Mucosa of rectum (tissue), 2 donors: Measurements from ENCODE around the gene KCNIP4.

Source experiments
- H3K27ac ChIP-seq, 2 donors: one replicate each; pipeline ENCODE4 v1.7.0; 2013; ENCODE audit warnings: inconsistent platforms in 2 of 2, low read depth in 2 of 2, low read length in 2 of 2
- H3K27me3 ChIP-seq, 2 donors: one replicate each; pipeline ENCODE4 v1.7.0; 2013; ENCODE audit warnings: low read length in 2 of 2; ENCODE audit not compliant: control insufficient read depth in 2 of 2, insufficient read depth in 2 of 2
- H3K36me3 ChIP-seq, 2 donors: one replicate each; pipeline ENCODE4 v1.7.0; 2013; ENCODE audit warnings: low read length in 2 of 2; ENCODE audit not compliant: control insufficient read depth in 2 of 2, insufficient read depth in 2 of 2
- H3K4me1 ChIP-seq, 2 donors: one replicate each; pipeline ENCODE4 v1.7.0; 2013; ENCODE audit warnings: low read length in 2 of 2, mild to moderate bottlenecking in 1 of 2; ENCODE audit not compliant: control insufficient read depth in 2 of 2, insufficient read depth in 2 of 2
- H3K4me3 ChIP-seq, 2 donors: one replicate each; pipeline ENCODE4 v1.7.0; 2013; ENCODE audit warnings: low read length in 2 of 2
- H3K9ac ChIP-seq, 2 donors: one replicate each; pipeline ENCODE4 v1.7.0; 2013; ENCODE audit warnings: low read length in 2 of 2, low read depth in 1 of 2, mild to moderate bottlenecking in 1 of 2
- H3K9me3 ChIP-seq, 2 donors: one replicate each; pipeline ENCODE4 v1.7.0; 2013; ENCODE audit warnings: low read length in 2 of 2; ENCODE audit not compliant: control insufficient read depth in 2 of 2
- donor health status: healthy.
- donor health status: Normal muscosa, but diverticular disease.

KCNIP4 gene

GRCh38 chr4:21964762-21965319 lies 16.3 kb upstream of the KCNIP4 start:
- H3K9me3 ChIP-seq = no peaks in the 10 kb centered on the region
- no peak overlapping the region for H3K27ac ChIP-seq
- no peaks in the 10 kb centered on the region for H3K27me3 ChIP-seq

GRCh38 chr4:21962691-21963090 lies 14.1 kb upstream of the KCNIP4 start:
- no peaks in the 10 kb centered on the region for H3K27me3 ChIP-seq
- H3K36me3 ChIP-seq = no peaks in the 10 kb centered on the region
- no peaks in the 10 kb centered on the region for H3K9me3 ChIP-seq
- H3K27ac ChIP-seq = no peak overlapping the region
- H3K4me1 ChIP-seq = no peaks in the 10 kb centered on the region
- no peak overlapping the region for H3K9ac ChIP-seq
- H3K4me3 ChIP-seq = no peak overlapping the region

More at GRCh38 chr4:21964762-21965319, 16.3 kb upstream of the KCNIP4 start:
- Histone ChIP-seq H3K9ac (no peak overlapping the region), H3K4me1 (no peaks in the 10 kb centered on the region), H3K36me3 (no peaks in the 10 kb centered on the region), H3K4me3 (no peak overlapping the region)

DNA sequence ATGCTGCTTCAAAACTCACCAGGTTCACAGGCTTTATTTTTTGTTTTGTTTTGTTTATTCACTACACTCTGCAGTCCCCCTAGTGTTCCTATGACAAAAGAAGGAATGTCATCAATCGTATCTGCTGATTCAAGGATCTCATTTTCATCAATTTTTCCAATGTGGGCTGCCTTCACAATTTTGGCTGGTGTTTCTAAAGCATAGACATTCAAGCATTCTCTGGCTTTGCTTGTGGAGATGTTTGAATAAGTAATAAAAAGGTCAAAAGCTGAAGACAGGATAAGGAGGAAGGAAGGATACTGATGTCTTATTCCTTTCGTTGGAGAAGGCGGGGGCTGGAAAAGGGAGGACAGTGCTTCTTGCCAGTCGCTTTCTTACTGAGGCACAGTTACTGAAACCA lies 12.2 kb upstream of the KCNIP4 start:
- H3K27ac ChIP-seq = no peak overlapping the region
- H3K4me3 ChIP-seq = no peak overlapping the region
- H3K4me1 ChIP-seq = no peaks in the 10 kb centered on the region
- no peaks in the 10 kb centered on the region for H3K9me3 ChIP-seq
- H3K27me3 ChIP-seq = no peaks in the 10 kb centered on the region
- no peak overlapping the region for H3K9ac ChIP-seq
- H3K36me3 ChIP-seq = no peaks in the 10 kb centered on the region

- Histone ChIP-seq H3K4me3 (no peak overlapping the region), H3K9me3 (no peaks in the 10 kb centered on the region), H3K36me3 (no peaks in the 10 kb centered on the region), H3K27me3 (no peaks in the 10 kb centered on the region), H3K4me1 (no peaks in the 10 kb centered on the region), H3K9ac (no peak overlapping the region), H3K27ac (no peak overlapping the region)
Measured at GRCh38 chr4:21954916-21955315, 6.3 kb upstream of the KCNIP4 start.

- Histone ChIP-seq H3K27me3 (peaks cover 0 to 5% of the 10 kb centered on the region in 2 donors), H3K4me1 (no peaks in the 10 kb centered on the region), H3K4me3 (no peak overlapping the region), H3K9me3 (no peaks in the 10 kb centered on the region), H3K36me3 (no peaks in the 10 kb centered on the region), H3K9ac (no peak overlapping the region), H3K27ac (no peak overlapping the region)
Measured at GRCh38 chr4:21953653-21954052, 5.1 kb upstream of the KCNIP4 start.

DNA sequence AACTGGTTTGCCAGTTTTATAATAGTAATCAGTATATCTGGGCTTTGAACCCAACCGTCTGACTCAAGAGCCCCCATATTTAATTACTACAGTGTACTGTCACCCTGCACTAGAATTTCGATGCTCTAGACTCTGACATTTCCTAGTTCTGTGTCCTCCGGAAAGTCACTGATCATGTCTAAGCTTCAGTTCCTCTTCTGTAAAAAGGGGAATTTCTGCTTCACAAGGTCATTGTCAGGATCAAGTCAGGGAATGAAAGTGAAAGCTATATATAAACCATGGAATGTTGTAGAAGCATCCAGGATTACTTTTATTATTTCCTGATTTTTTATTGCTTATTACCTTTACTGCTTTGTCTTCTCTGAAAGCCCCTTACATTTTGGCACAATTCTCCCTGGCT lies 4.0 kb upstream of the KCNIP4 start:
- H3K27ac ChIP-seq = no peak overlapping the region
- H3K9me3 ChIP-seq = no peaks in the 10 kb centered on the region
- H3K27me3 ChIP-seq = peaks cover 3 to 12% of the 10 kb centered on the region in 2 donors
- no peak overlapping the region for H3K9ac ChIP-seq
- no peak overlapping the region for H3K4me3 ChIP-seq
- H3K4me1 ChIP-seq = no peaks in the 10 kb centered on the region
- no peaks in the 10 kb centered on the region for H3K36me3 ChIP-seq

GRCh38 chr4:21949073-21949457 lies 493 bp upstream of the KCNIP4 start:
- no peaks in the 10 kb centered on the region for H3K4me1 ChIP-seq
- H3K27ac ChIP-seq = no peak overlapping the region
- H3K9me3 ChIP-seq = no peaks in the 10 kb centered on the region
- peaks cover 5 to 17% of the 10 kb centered on the region in 2 donors for H3K27me3 ChIP-seq
- peak overlapping the region in 1 of 2 donors; percentile 45 for H3K4me3 ChIP-seq
- no peaks in the 10 kb centered on the region for H3K36me3 ChIP-seq
- no peak overlapping the region for H3K9ac ChIP-seq

GRCh38 chr4:21947791-21948346 lies 703 bp downstream of the KCNIP4 start:
- Histone ChIP-seq H3K4me1 (no peaks in the 10 kb centered on the region), H3K27me3 (peaks cover 5 to 17% of the 10 kb centered on the region in 2 donors), H3K9ac (no peak overlapping the region), H3K9me3 (no peaks in the 10 kb centered on the region), H3K36me3 (no peaks in the 10 kb centered on the region), H3K4me3 (peak overlapping the region in 1 of 2 donors; percentile 50), H3K27ac (no peak overlapping the region)

- Histone ChIP-seq H3K9me3 (no peaks in the 10 kb centered on the region), H3K4me1 (no peaks in the 10 kb centered on the region), H3K27ac (no peak overlapping the region), H3K9ac (no peak overlapping the region), H3K36me3 (no peaks in the 10 kb centered on the region), H3K27me3 (peaks cover 5 to 17% of the 10 kb centered on the region in 2 donors), H3K4me3 (no peak overlapping the region)
Measured at GRCh38 chr4:21946858-21947257, 1.7 kb downstream of the KCNIP4 start.

- H3K36me3 ChIP-seq = no peaks in the 10 kb centered on the region
- no peak overlapping the region for H3K4me3 ChIP-seq
- no peaks in the 10 kb centered on the region for H3K4me1 ChIP-seq
- H3K27me3 ChIP-seq = no peaks in the 10 kb centered on the region
- H3K27ac ChIP-seq = no peak overlapping the region
- no peak overlapping the region for H3K9ac ChIP-seq
- H3K9me3 ChIP-seq = no peaks in the 10 kb centered on the region
Measured at GRCh38 chr4:21921526-21922180, 26.9 kb downstream of the KCNIP4 start.
